RWPE2 (cell line): ENCODE data around the gene XIRP2.

Experiments
- ATAC-seq: fragments of 200-7000 bp; cut with Tn5 transposase; 3 replicates; pipeline ENCODE4 v1.9.1; 2021; ENCODE audit warnings: low read depth
- DNase-seq: peaks from one replicate; pipeline ENCODE4 v3.0.0-alpha.2; 2020; ENCODE audit warnings: low spot score
- H3K27ac ChIP-seq: fragments of 450-650 bp; 2 replicates; pipeline ENCODE4 v1.5.1; 2017; ENCODE audit warnings: mild to moderate bottlenecking; ENCODE audit not compliant: poor library complexity, severe bottlenecking
- H3K27me3 ChIP-seq: fragments of 250-450 bp; sonication (Bioruptor Pico); 2 replicates; pipeline ENCODE4 v1.5.1; 2021; ENCODE audit warnings: mild to moderate bottlenecking, moderate library complexity; ENCODE audit not compliant: insufficient read depth, poor library complexity, severe bottlenecking
- H3K36me3 ChIP-seq: fragments of 250-450 bp; sonication (Bioruptor Pico); 2 replicates; pipeline ENCODE4 v1.5.1; 2020; ENCODE audit warnings: low read depth, mild to moderate bottlenecking, moderate library complexity
- H3K4me1 ChIP-seq: fragments of 250-450 bp; sonication (Bioruptor Pico); 2 replicates; pipeline ENCODE4 v1.5.1; 2021; ENCODE audit warnings: mild to moderate bottlenecking, moderate library complexity; ENCODE audit not compliant: insufficient read depth, poor library complexity, severe bottlenecking
- H3K4me3 ChIP-seq: fragments of 250-450 bp; sonication (Bioruptor Pico); 2 replicates; pipeline ENCODE4 v1.5.1; 2021; ENCODE audit warnings: mild to moderate bottlenecking, moderate library complexity; ENCODE audit not compliant: severe bottlenecking
- H3K9me3 ChIP-seq: fragments of 250-450 bp; sonication (Bioruptor Pico); 2 replicates; pipeline ENCODE4 v1.5.1; 2021; ENCODE audit warnings: mild to moderate bottlenecking, moderate library complexity; ENCODE audit not compliant: severe bottlenecking
- CTCF ChIP-seq: fragments of 450-650 bp; IDR thresholded peaks from one replicate; pipeline ENCODE4 v1.5.1; 2017; ENCODE audit warnings: mild to moderate bottlenecking, moderate library complexity; ENCODE audit not compliant: poor library complexity, severe bottlenecking

The XIRP2 gene

GRCh38 chr2:166984797-166985196 is 96.5 kb downstream of the XIRP2 start:
- ATAC-seq (no peak), DNase-seq (no peak)
- TF ChIP-seq CTCF = no peak
- Histone ChIP-seq H3K4me1 (no peaks in the 10 kb centered on the region), H3K4me3 (no peak overlapping the region), H3K27ac (no peak overlapping the region), H3K36me3 (no peaks in the 10 kb centered on the region), H3K9me3 (peaks cover 2% of the 10 kb centered on the region), H3K27me3 (no peaks in the 10 kb centered on the region)

GRCh38 chr2:166994588-166995336 is 106.5 kb downstream of the XIRP2 start:
- ATAC-seq (no peak), DNase-seq (no peak)
- H3K27ac ChIP-seq = no peak overlapping the region
- no peaks in the 10 kb centered on the region for H3K36me3 ChIP-seq
- no peak for TF ChIP-seq CTCF
- H3K4me1 ChIP-seq = no peaks in the 10 kb centered on the region
- H3K4me3 ChIP-seq = no peak overlapping the region
- H3K9me3 ChIP-seq = no peaks in the 10 kb centered on the region
- H3K27me3 ChIP-seq = no peaks in the 10 kb centered on the region

DNA sequence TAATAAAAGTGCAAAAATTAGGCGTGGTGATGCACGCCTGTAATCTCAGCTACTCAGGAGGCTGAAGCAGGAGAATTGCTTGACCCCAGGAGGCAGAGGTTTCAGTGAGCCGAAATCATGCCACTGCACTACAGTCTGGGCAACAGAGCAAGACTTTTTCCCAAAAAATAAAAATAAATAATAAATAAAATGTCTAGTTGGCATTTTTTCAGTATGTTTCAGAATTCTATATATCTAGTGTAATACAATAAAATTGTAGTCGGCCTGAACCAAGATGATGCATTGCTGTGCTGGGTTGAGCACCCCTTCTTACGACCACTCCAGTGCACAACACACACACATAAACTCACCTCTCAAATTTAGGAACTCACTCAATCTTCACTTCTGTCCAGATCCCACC is 108.2 kb downstream of the XIRP2 start:
- Histone ChIP-seq H3K36me3 (no peaks in the 10 kb centered on the region), H3K27me3 (no peaks in the 10 kb centered on the region), H3K4me1 (no peaks in the 10 kb centered on the region), H3K9me3 (no peaks in the 10 kb centered on the region), H3K4me3 (no peak overlapping the region), H3K27ac (no peak overlapping the region)
- no peak for DNase-seq
- TF ChIP-seq CTCF = no peak
- ATAC-seq = no peak

DNA sequence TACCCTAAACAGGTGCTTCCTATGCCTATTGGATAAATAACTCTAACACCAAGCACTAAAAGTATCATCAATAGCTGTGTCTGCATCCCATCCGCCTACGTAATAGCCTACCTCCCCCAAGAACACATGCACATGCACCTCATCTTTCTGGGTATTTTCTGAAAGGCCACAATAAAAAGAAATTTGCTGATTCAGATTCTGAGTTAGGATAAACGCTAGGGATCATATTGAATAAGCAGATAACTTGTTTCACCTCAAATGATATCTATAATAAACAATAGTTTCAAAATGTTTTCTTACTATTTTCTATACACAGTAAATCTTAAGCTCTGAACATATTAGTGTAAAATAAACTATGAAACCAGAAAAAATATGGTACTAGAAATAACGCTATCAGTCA is 112.9 kb downstream of the XIRP2 start:
- no peaks in the 10 kb centered on the region for H3K9me3 ChIP-seq
- DNase-seq (no peak), ATAC-seq (no peak)
- H3K4me3 ChIP-seq = no peak overlapping the region
- no peaks in the 10 kb centered on the region for H3K36me3 ChIP-seq
- H3K4me1 ChIP-seq = peaks cover 5% of the 10 kb centered on the region
- H3K27ac ChIP-seq = no peak overlapping the region
- H3K27me3 ChIP-seq = no peaks in the 10 kb centered on the region
- TF ChIP-seq CTCF = no peak

DNA sequence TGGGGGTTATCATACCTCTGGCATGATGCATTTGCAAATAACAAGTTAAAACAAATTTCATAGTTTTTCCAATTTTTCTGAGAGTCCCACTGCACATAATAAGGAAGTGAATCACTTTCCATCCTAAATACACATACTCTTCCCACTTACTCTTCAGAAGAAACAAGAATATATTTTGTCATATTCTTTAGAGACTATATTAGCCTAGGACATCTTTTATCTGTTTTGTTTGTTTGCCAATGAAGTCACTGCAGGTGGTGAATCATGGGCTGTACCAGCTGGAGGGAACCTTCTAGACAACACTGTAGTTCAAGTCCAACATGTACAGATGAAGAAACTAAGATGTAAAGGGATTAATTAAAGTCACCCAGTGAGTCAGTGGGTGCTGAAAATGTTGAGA is 116.8 kb downstream of the XIRP2 start:
- peak; percentile 45 for ATAC-seq
- no peaks in the 10 kb centered on the region for H3K27me3 ChIP-seq
- TF ChIP-seq CTCF = no peak
- H3K27ac ChIP-seq = peak overlapping the region; percentile 24
- no peaks in the 10 kb centered on the region for H3K36me3 ChIP-seq
- H3K4me3 ChIP-seq = no peak overlapping the region
- H3K4me1 ChIP-seq = peaks cover 5% of the 10 kb centered on the region
- no peak for DNase-seq
- H3K9me3 ChIP-seq = no peaks in the 10 kb centered on the region
